ENCODE results near the gene PRIMA1. TPM values are rescaled to one million over a fixed set of nuclear protein-coding genes. Genes with fewer than 3 reads are reported as not detected.

Gene PRIMA1
- total RNA-seq, 1 experiment from 2014 or later: 4.9 TPM

DNA sequence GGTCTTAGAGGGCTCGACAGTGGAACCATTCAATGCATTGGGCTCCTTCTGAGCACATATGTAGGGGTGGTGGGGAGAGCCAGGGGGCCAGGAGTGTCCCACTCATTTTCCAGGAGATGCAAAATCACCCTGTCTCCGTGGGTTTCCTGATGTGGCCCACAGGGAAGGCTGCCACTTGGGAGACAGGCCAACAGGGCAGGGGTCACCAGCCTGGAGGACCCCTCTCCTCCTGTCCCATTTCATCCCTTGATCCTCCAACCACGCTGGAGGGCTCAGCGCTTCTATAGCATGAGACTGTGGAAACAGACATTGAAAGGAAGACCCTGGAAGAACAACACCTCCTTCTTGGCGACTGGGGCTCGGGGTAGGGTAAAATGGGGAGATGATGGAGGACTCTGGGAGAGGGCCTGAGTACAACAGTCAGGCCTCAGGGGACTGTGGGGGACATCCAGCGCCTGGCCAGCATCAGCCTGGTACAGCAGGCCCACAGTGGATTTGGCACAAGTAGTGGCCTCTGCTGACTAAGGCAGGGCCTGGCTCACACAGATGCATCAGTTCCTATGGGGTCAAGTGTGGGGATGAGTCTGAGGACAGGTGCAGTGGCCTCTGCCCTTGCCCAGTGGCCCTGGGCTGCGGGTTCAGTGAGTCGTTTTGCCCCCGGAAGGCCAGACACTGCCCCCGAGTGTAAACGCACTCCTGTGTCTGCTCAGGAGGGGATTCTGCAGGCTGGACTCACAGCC lies 68.0 kb downstream of the PRIMA1 start:
- H3K4me3 Mint-ChIP-seq: no peak overlapping the region
- peaks cover 5% of the 10 kb centered on the region; the same call in 1 of the 2 replicates for H3K9me3 Mint-ChIP-seq
- CTCF ChIA-PET: interaction anchor here (1.9 kb wide), 1 partner anchor 65 kb away, joined by 6 read pairs; no protein-coding TSS in a partner anchor
- H3K27me3 Mint-ChIP-seq (ENCODE audit: low read depth): no peaks in the 10 kb centered on the region
- POLR2A ChIA-PET: no interaction called here
- H3K27ac Mint-ChIP-seq: no peak overlapping the region
- DNase-seq (ENCODE audit: low spot score) (no peak), ATAC-seq (no peak)
- peaks cover 4% of the 10 kb centered on the region; the same call in 1 of the 2 replicates for H3K4me1 Mint-ChIP-seq
- H3K36me3 Mint-ChIP-seq: no peaks in the 10 kb centered on the region
- TF ChIP-seq ZNF317 (CRISPR knock-in tag; IDR thresholded peaks at IDR 0.05; ENCODE audit: borderline replicate concordance, low read depth) (no peak), ZNF219 (CRISPR knock-in tag; IDR thresholded peaks at IDR 0.05; ENCODE audit: borderline replicate concordance) (no peak), ZNF121 (CRISPR knock-in tag; IDR thresholded peaks at IDR 0.05) (no peak), ZNF671 (CRISPR knock-in tag; IDR thresholded peaks at IDR 0.05) (no peak), ESRRA (CRISPR knock-in tag; IDR thresholded peaks at IDR 0.05; ENCODE audit: borderline replicate concordance) (no peak), FOXP1 (CRISPR knock-in tag; IDR thresholded peaks at IDR 0.05; ENCODE audit: borderline replicate concordance) (no peak), ZNF423 (CRISPR knock-in tag; IDR thresholded peaks at IDR 0.05) (no peak), GTF2I (CRISPR knock-in tag; conservative IDR thresholded peaks at IDR 0.05) (no peak), CBFB (CRISPR knock-in tag; IDR thresholded peaks at IDR 0.05; ENCODE audit: low read depth) (no peak), SP1 (CRISPR knock-in tag; conservative IDR thresholded peaks at IDR 0.05) (no peak), TP53 (CRISPR knock-in tag; IDR thresholded peaks at IDR 0.05) (no peak), ATF1 (CRISPR knock-in tag; IDR thresholded peaks at IDR 0.05) (no peak), ELF4 (CRISPR knock-in tag; IDR thresholded peaks at IDR 0.05; ENCODE audit: low read depth) (no peak)
- TF ChIP-seq, protein P1, sequence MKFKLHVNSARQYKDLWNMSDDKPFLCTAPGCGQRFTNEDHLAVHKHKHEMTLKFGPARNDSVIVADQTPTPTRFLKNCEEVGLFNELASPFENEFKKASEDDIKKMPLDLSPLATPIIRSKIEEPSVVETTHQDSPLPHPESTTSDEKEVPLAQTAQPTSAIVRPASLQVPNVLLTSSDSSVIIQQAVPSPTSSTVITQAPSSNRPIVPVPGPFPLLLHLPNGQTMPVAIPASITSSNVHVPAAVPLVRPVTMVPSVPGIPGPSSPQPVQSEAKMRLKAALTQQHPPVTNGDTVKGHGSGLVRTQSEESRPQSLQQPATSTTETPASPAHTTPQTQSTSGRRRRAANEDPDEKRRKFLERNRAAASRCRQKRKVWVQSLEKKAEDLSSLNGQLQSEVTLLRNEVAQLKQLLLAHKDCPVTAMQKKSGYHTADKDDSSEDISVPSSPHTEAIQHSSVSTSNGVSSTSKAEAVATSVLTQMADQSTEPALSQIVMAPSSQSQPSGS (CRISPR knock-in tag; IDR thresholded peaks at IDR 0.05; ENCODE audit: borderline replicate concordance, low read depth): no peak
- TF ChIP-seq, protein P2, sequence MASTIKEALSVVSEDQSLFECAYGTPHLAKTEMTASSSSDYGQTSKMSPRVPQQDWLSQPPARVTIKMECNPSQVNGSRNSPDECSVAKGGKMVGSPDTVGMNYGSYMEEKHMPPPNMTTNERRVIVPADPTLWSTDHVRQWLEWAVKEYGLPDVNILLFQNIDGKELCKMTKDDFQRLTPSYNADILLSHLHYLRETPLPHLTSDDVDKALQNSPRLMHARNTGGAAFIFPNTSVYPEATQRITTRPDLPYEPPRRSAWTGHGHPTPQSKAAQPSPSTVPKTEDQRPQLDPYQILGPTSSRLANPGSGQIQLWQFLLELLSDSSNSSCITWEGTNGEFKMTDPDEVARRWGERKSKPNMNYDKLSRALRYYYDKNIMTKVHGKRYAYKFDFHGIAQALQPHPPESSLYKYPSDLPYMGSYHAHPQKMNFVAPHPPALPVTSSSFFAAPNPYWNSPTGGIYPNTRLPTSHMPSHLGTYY (CRISPR knock-in tag; IDR thresholded peaks at IDR 0.05): no peak
- TF ChIP-seq, protein P3, sequence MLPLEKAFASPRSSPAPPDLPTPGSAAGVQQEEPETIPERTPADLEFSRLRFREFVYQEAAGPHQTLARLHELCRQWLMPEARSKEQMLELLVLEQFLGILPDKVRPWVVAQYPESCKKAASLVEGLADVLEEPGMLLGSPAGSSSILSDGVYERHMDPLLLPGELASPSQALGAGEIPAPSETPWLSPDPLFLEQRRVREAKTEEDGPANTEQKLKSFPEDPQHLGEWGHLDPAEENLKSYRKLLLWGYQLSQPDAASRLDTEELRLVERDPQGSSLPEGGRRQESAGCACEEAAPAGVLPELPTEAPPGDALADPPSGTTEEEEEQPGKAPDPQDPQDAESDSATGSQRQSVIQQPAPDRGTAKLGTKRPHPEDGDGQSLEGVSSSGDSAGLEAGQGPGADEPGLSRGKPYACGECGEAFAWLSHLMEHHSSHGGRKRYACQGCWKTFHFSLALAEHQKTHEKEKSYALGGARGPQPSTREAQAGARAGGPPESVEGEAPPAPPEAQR (CRISPR knock-in tag; IDR thresholded peaks at IDR 0.05): no peak
- TF ChIP-seq, protein P4, sequence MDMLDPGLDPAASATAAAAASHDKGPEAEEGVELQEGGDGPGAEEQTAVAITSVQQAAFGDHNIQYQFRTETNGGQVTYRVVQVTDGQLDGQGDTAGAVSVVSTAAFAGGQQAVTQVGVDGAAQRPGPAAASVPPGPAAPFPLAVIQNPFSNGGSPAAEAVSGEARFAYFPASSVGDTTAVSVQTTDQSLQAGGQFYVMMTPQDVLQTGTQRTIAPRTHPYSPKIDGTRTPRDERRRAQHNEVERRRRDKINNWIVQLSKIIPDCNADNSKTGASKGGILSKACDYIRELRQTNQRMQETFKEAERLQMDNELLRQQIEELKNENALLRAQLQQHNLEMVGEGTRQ (CRISPR knock-in tag; IDR thresholded peaks at IDR 0.05): no peak
- TF ChIP-seq, protein P5, sequence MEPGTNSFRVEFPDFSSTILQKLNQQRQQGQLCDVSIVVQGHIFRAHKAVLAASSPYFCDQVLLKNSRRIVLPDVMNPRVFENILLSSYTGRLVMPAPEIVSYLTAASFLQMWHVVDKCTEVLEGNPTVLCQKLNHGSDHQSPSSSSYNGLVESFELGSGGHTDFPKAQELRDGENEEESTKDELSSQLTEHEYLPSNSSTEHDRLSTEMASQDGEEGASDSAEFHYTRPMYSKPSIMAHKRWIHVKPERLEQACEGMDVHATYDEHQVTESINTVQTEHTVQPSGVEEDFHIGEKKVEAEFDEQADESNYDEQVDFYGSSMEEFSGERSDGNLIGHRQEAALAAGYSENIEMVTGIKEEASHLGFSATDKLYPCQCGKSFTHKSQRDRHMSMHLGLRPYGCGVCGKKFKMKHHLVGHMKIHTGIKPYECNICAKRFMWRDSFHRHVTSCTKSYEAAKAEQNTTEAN (CRISPR knock-in tag; IDR thresholded peaks at IDR 0.05): no peak

DNA sequence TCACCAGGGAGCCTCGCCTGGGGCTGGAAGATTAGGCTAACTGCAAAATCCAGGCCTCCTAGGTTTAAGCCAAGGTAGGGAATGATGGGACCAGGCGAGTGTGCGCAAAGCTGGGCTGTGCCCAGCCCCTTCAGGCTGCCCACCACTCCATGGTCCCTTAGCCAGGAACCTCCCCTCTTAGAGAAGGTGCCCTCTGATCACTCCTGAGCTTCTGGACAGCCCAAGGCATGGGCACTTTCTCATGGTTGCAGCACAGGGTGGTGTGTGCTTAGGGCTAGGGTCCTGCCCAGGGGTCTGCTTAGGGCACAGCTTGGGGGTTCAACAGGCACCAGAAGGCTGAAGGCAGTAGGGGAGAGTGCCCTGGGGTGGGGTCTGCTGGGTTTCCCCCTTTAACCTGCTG lies 69.0 kb downstream of the PRIMA1 start:
- Mint-ChIP-seq H3K4me3 (no peak overlapping the region), H3K4me1 (no peaks in the 10 kb centered on the region), H3K27ac (no peak overlapping the region), H3K36me3 (no peaks in the 10 kb centered on the region), H3K27me3 (ENCODE audit: low read depth) (no peaks in the 10 kb centered on the region), H3K9me3 (peaks cover 5% of the 10 kb centered on the region; the same call in 1 of the 2 replicates)
- CTCF ChIA-PET: interaction anchor here (1.2 to 1.9 kb wide), 3 partner anchors 64 to 220 kb away, joined by 3 to 6 read pairs (median 5); no protein-coding TSS in a partner anchor
- DNase-seq (ENCODE audit: low spot score) (no peak), ATAC-seq (no peak)
- POLR2A ChIA-PET: no interaction called here
- TF ChIP-seq, protein P6, sequence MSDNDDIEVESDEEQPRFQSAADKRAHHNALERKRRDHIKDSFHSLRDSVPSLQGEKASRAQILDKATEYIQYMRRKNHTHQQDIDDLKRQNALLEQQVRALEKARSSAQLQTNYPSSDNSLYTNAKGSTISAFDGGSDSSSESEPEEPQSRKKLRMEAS (CRISPR knock-in tag; IDR thresholded peaks at IDR 0.05): no peak
- TF ChIP-seq, protein P7, sequence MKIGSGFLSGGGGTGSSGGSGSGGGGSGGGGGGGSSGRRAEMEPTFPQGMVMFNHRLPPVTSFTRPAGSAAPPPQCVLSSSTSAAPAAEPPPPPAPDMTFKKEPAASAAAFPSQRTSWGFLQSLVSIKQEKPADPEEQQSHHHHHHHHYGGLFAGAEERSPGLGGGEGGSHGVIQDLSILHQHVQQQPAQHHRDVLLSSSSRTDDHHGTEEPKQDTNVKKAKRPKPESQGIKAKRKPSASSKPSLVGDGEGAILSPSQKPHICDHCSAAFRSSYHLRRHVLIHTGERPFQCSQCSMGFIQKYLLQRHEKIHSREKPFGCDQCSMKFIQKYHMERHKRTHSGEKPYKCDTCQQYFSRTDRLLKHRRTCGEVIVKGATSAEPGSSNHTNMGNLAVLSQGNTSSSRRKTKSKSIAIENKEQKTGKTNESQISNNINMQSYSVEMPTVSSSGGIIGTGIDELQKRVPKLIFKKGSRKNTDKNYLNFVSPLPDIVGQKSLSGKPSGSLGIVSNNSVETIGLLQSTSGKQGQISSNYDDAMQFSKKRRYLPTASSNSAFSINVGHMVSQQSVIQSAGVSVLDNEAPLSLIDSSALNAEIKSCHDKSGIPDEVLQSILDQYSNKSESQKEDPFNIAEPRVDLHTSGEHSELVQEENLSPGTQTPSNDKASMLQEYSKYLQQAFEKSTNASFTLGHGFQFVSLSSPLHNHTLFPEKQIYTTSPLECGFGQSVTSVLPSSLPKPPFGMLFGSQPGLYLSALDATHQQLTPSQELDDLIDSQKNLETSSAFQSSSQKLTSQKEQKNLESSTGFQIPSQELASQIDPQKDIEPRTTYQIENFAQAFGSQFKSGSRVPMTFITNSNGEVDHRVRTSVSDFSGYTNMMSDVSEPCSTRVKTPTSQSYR (CRISPR knock-in tag; IDR thresholded peaks at IDR 0.05): no peak
- no peak for TF ChIP-seq ZNF317 (CRISPR knock-in tag; IDR thresholded peaks at IDR 0.05; ENCODE audit: borderline replicate concordance, low read depth)
- TF ChIP-seq NR2C2 (CRISPR knock-in tag; IDR thresholded peaks at IDR 0.05): no peak
- TF ChIP-seq, protein P8, sequence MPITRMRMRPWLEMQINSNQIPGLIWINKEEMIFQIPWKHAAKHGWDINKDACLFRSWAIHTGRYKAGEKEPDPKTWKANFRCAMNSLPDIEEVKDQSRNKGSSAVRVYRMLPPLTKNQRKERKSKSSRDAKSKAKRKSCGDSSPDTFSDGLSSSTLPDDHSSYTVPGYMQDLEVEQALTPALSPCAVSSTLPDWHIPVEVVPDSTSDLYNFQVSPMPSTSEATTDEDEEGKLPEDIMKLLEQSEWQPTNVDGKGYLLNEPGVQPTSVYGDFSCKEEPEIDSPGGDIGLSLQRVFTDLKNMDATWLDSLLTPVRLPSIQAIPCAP (CRISPR knock-in tag; IDR thresholded peaks at IDR 0.05): no peak
- no peak for TF ChIP-seq MXD4 (CRISPR knock-in tag; IDR thresholded peaks at IDR 0.05; ENCODE audit: borderline replicate concordance)
- TF ChIP-seq ZNF416 (CRISPR knock-in tag; IDR thresholded peaks at IDR 0.05): no peak
- TF ChIP-seq GTF2I (CRISPR knock-in tag; conservative IDR thresholded peaks at IDR 0.05): no peak
- TF ChIP-seq ZNF423 (CRISPR knock-in tag; IDR thresholded peaks at IDR 0.05): no peak
- TF ChIP-seq JUN (CRISPR knock-in tag; IDR thresholded peaks at IDR 0.05): no peak
- TF ChIP-seq ATF1 (CRISPR knock-in tag; IDR thresholded peaks at IDR 0.05): no peak
